GM13976 (cell line): Measurements from ENCODE around the gene ZNF100.
"Not testable (repeated sequence)": the region's sequence is repeated elsewhere in the genome, so short reads cannot be mapped to it uniquely, and the experiment has no call there.

ENCODE experiments used
- DNase-seq: peaks from one replicate; pipeline ENCODE4 v3.0.0; 2012; ENCODE audit warnings: low spot score
- CTCF ChIP-seq: IDR thresholded peaks from 2 replicates; pipeline ENCODE4 v1.5.1; 2012; ENCODE audit warnings: borderline replicate concordance, mild to moderate bottlenecking; ENCODE audit not compliant: insufficient read depth; ENCODE audit errors: extremely low read depth, missing control alignments, control extremely low read depth
- in situ Hi-C: fragments of 300-500 bp; cut with MboI; formaldehyde crosslinking; loops from one replicate; pipeline ENCODE4 v1.12.0; 2022; ENCODE audit warnings: low sequenced_read_pairs, mixed read lengths, inconsistent platforms; ENCODE audit not compliant: unreplicated experiment

Gene ZNF100

DNA sequence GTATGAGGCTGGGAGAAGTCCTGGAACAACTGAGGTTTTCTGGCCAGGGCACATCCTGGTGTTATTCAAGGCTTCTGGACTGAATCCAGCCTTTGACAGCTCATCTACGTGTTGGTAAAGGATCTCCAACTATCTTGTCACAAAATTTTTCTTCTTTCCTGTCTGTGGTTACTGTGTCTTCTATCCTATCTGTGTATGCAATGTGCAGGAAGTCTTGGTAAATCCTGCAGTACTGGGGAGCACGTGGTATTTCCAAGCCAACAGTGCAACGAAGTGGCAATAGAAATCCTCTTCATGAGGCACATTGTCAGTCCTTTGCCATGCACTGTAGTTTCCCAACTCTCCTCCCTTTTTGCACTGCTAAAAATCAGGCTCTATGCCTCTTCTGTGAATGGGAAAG is 86.7 kb downstream of the ZNF100 start:
- in situ Hi-C loops = no loop called here
- no peak for TF ChIP-seq CTCF
- no peak for DNase-seq

- no peak for TF ChIP-seq CTCF
- in situ Hi-C loops = no loop called here
Observed at GRCh38 chr19:21680026-21680425, 87.4 kb downstream of the ZNF100 start.

DNA sequence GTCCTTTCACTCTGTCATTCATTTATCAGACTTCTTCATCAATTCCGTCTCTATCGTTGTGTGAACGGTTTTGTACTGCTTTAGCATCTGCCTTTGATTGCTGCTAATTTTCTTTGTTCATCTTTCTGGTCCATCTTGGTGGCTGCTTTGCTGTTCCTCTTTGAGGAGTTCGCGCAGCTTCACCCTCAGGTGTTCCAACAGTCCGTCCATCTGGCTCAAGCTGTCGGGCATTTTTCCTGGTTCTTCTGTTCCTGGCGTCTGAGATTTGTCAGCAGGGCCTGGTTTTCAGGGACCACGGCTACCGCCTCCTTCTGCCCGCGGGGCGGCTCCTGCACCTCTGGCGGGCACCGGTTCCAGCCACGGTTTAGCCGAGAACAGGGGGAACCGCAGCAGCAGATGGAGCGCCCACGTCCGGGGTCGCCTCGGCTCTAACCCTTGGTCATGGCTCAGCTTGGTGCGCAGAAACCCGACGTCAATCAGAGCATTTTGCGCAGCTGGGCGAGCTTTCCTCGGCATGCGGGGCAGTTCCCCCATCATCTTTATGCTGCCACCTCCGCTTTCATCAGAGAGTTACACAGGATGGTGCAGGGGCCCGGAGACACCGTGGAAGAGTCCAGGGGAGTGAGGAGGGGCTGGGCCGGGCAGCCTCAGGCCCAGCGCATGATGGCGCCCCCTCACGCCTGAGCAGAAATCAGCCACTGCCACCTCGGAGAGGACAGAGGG is 89.5 kb downstream of the ZNF100 start:
- TF ChIP-seq CTCF = no peak
- no peak for DNase-seq
- in situ Hi-C loops = no loop called here

More at GRCh38 chr19:21680026-21680425, 87.4 kb downstream of the ZNF100 start:
- no peak for DNase-seq

DNA sequence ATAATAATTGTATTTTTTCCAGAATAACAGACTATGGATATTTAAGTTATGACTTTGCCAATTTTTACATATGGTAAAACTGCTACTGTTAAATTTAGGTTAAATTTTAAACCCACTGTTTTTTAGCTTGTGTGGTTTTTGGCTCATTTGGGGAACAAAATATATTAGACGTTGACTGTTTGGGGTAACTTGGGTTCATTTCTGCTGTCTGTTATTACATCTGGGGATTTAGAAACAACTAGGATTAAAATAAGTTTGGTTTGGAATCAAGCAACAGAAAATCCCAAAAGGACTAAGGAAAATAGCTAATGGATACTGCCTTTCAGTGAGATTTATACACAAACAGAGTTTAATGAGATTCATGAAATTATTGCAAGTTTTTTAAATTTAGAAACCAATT is 92.9 kb downstream of the ZNF100 start:
- in situ Hi-C loops = no loop called here
- no peak for DNase-seq
- TF ChIP-seq CTCF = no peak

DNA sequence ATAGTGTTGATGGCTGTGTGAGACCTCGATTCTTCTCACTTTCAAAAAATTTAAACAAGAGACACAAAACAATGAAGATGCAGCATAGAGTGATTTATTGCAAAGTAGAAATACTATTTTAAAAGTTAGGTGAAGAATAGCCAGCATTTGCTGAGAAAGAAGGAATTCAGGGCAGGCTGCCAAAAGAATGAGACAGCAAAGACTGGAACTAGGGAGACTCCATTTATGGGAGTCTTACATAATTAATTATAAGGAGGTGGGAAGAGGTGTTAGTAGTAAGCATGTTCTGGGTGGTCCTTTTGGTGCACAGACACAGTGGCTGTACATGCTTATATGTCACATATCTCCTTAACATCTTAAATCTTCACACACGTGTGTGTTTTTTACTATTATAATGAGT is 93.9 kb downstream of the ZNF100 start:
- in situ Hi-C loops, DNase-seq: not testable (repeated sequence)
